IMR-90 (cell line): ENCODE measurements around the gene CCKAR. TPM values are rescaled to one million over a fixed set of nuclear protein-coding genes. Genes with fewer than 3 reads are reported as not detected.

Source experiments
- polyA plus RNA-seq, 3 experiments: library from polyadenylated mRNA; depleted of rRNA; stranded (reverse); fragments of >200 nt; gene quantifications; 2 replicates each; pipeline ENCODE4 v1.2.3, GENCODE V29; 2012; ENCODE audit warnings: low replicate concordance in 1 of 3
- total RNA-seq: library from RNA; depleted of rRNA; stranded (reverse); fragments of >200 nt; gene quantifications from 2 replicates; pipeline ENCODE4 v1.2.3, GENCODE V29; 2012; rRNA removed

CCKAR gene
- total and polyA plus RNA-seq, 2 of the 4 experiments (the other 2 are of a cell fraction), result not detected

Other genes starting within 250 kb of the CCKAR start
- gene RBPJ, start 169.5 kb downstream of the CCKAR start, total RNA-seq, result 148 and 172 TPM in 2 replicates
- 49.3 and 50.3 TPM in 2 replicates for gene RBPJ, start 169.5 kb downstream of the CCKAR start, polyA plus RNA-seq (2012; rRNA removed)
- 17.6 and 31.4 TPM in 2 replicates for gene TBC1D19, start 93.6 kb upstream of the CCKAR start, total RNA-seq
- 6.6 and 9.9 TPM in 2 replicates for gene TBC1D19, start 93.6 kb upstream of the CCKAR start, polyA plus RNA-seq (2012; rRNA removed)